ENCODE data around the gene EHD4.

DNA sequence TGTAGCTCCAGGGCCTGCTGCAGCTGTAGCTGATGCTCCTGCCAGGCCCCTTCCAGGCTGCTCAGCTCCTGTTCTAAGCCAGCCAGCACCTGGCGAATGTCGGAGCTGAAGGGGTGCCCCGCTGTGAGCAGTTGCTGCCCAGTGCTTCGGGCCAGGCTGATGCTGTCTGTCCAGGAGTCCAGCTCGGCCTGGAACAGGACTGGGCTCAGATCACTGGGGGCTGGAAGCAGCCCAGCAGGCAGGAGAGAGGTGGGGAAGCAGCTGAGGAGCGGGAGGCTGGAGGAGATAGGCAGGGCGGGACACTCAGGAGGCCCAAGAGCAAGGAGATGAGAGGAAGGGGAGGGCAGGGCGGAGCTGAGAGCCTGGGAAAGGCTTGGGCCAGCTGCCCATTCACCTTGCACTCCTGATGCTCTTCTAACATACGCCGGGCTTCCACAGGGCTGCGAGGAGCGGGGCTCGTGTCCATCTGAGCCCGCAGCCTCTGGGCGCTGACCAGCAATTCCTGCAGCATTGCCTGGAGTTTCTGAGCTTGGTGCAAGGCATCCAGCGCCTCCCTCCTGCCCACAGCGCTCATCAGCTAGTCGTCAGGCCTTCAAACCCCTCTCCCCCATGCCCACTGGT is 110.5 kb downstream of the EHD4 start:
- no peak for TF ChIP-seq POLR2A (IDR thresholded peaks at IDR 0.05)
- no peak for TF ChIP-seq CTCF (IDR thresholded peaks at IDR 0.05)
